Measurements from ENCODE around the gene SPTLC1. TPM values are rescaled to one million over a fixed set of nuclear protein-coding genes. Genes with fewer than 3 reads are reported as not detected.

The SPTLC1 gene
- 130 and 141 TPM in 2 replicates for total RNA-seq

GRCh38 chr9:92115071-92115858 lies at the start of gene SPTLC1:
Gene SPTLC1 (minus strand): TSS chr9:92115413. CDS start chr9:92115370, 43 bp downstream.

Other genes with a start within 250 kb of the SPTLC1 start
- 0.24 TPM in 1 of 2 replicates, not detected in the other for gene ROR2, start 165.2 kb downstream of the SPTLC1 start, total RNA-seq
- gene IARS1, start 178.3 kb upstream of the SPTLC1 start, total RNA-seq, result 344 and 547 TPM in 2 replicates
- gene NOL8, start 209.9 kb upstream of the SPTLC1 start, total RNA-seq, result 20.2 and 25.8 TPM in 2 replicates
- gene CENPP, start 210.5 kb upstream of the SPTLC1 start, total RNA-seq, result 0.85 and 1.4 TPM in 2 replicates